Measurements from ENCODE around the gene IGFL3.
"Not testable (repeated sequence)": the region's sequence is repeated elsewhere in the genome, so short reads cannot be mapped to it uniquely, and the experiment has no call there.

- TF ChIP-seq RNF2 (IDR thresholded peaks at IDR 0.05); ETV5 (CRISPR knock-in tag; IDR thresholded peaks at IDR 0.05; ENCODE audit: low read depth); ZFX (CRISPR knock-in tag; IDR thresholded peaks at IDR 0.05); RAD21 (CRISPR knock-in tag; conservative IDR thresholded peaks at IDR 0.05 in 1 of 2, IDR thresholded peaks at IDR 0.05 in 1 of 2); STAT5B (CRISPR knock-in tag; IDR thresholded peaks at IDR 0.05); E2F6 (IDR thresholded peaks at IDR 0.05; ENCODE audit: borderline replicate concordance in 1 of 2, extremely low read depth in 1 of 2, insufficient read depth in 1 of 2, insufficient read length in 1 of 2, low read depth in 1 of 2, low read length in 1 of 2, poor library complexity in 1 of 2, severe bottlenecking in 1 of 2): not testable (repeated sequence)
- TF ChIP-seq, protein P1, sequence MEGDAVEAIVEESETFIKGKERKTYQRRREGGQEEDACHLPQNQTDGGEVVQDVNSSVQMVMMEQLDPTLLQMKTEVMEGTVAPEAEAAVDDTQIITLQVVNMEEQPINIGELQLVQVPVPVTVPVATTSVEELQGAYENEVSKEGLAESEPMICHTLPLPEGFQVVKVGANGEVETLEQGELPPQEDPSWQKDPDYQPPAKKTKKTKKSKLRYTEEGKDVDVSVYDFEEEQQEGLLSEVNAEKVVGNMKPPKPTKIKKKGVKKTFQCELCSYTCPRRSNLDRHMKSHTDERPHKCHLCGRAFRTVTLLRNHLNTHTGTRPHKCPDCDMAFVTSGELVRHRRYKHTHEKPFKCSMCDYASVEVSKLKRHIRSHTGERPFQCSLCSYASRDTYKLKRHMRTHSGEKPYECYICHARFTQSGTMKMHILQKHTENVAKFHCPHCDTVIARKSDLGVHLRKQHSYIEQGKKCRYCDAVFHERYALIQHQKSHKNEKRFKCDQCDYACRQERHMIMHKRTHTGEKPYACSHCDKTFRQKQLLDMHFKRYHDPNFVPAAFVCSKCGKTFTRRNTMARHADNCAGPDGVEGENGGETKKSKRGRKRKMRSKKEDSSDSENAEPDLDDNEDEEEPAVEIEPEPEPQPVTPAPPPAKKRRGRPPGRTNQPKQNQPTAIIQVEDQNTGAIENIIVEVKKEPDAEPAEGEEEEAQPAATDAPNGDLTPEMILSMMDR (IDR thresholded peaks at IDR 0.05 in 2 of 3, conservative IDR thresholded peaks at IDR 0.05 in 1 of 3; ENCODE audit: insufficient read depth in 2 of 3, low read depth in 1 of 3, low read length in 3 of 3), result not testable (repeated sequence)
Measured at GRCh38 chr19:46102333-46102732, 22.2 kb downstream of the IGFL3 start.

Data from K562 (cell line).